Measurements from ENCODE around the gene EYA2.

DNA sequence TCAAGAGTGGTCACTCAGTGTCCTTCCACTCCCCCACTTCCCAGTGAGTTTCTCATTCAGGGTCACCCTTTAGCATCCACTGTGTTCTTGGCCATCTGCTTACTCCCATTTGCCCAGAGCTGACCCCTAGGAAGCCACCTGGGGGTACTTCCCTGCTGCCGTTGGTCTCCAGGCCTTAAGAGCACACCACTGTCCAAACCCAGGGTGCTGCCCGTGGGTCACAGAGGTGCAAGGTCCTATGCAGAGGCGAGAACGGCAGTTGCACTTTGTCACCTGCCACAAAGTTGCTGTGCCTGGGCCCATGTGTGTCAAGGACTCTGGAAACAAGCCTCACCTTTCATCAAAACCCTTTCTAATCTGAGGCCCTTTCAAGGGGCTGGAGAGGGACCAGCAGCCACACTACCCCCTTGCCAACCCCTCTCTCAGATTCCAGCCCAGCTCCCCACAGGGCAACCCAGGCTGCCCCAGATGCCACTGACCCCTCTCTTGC, 270.8 kb downstream of the EYA2 start:
- TF ChIP-seq, protein P1, sequence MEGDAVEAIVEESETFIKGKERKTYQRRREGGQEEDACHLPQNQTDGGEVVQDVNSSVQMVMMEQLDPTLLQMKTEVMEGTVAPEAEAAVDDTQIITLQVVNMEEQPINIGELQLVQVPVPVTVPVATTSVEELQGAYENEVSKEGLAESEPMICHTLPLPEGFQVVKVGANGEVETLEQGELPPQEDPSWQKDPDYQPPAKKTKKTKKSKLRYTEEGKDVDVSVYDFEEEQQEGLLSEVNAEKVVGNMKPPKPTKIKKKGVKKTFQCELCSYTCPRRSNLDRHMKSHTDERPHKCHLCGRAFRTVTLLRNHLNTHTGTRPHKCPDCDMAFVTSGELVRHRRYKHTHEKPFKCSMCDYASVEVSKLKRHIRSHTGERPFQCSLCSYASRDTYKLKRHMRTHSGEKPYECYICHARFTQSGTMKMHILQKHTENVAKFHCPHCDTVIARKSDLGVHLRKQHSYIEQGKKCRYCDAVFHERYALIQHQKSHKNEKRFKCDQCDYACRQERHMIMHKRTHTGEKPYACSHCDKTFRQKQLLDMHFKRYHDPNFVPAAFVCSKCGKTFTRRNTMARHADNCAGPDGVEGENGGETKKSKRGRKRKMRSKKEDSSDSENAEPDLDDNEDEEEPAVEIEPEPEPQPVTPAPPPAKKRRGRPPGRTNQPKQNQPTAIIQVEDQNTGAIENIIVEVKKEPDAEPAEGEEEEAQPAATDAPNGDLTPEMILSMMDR (conservative IDR thresholded peaks at IDR 0.05 in 1 of 2, IDR thresholded peaks at IDR 0.05 in 1 of 2; ENCODE audit: extremely low read depth in 1 of 2, insufficient read depth in 1 of 2, low read depth in 1 of 2, low read length in 2 of 2), result no peak
- no peak for TF ChIP-seq EZH2 (IDR thresholded peaks at IDR 0.05; ENCODE audit: borderline replicate concordance, low read length)

Measured in mammary epithelial cell (primary cell).